HG02870 (cell line): ENCODE data around the gene ZNF281.
A peak's percentile ranks its signal among the peaks of the same experiment; 100 is the strongest.

ENCODE experiments used
- ATAC-seq: cut with Tn5 transposase; IDR thresholded peaks from one replicate; pipeline ENCODE4 v1.9.1; 2021; ENCODE audit warnings: mild to moderate bottlenecking, moderate library complexity; ENCODE audit not compliant: unreplicated experiment

Gene ZNF281

GRCh38 chr1:200392625-200393185 is 17.1 kb downstream of the ZNF281 start:
- ATAC-seq, result no peak

GRCh38 chr1:200391747-200392146 is 18.1 kb downstream of the ZNF281 start:
- ATAC-seq, result no peak

GRCh38 chr1:200388791-200389190 is 21.0 kb downstream of the ZNF281 start:
- no peak for ATAC-seq

GRCh38 chr1:200386416-200386815 is 23.4 kb downstream of the ZNF281 start:
- no peak for ATAC-seq

- no peak for ATAC-seq
Measured at GRCh38 chr1:200384818-200385390, 24.9 kb downstream of the ZNF281 start.

GRCh38 chr1:200381256-200381984 is 28.4 kb downstream of the ZNF281 start:
- no peak for ATAC-seq

- ATAC-seq, result peak; percentile 56
Measured at GRCh38 chr1:200380589-200381021, 29.2 kb downstream of the ZNF281 start.

GRCh38 chr1:200379940-200380588 is 29.8 kb downstream of the ZNF281 start:
- ATAC-seq, result no peak

GRCh38 chr1:200379432-200379757 is 30.4 kb downstream of the ZNF281 start:
- no peak for ATAC-seq

GRCh38 chr1:200378096-200378495 is 31.7 kb downstream of the ZNF281 start:
- ATAC-seq, result no peak

GRCh38 chr1:200376528-200376927 is 33.3 kb downstream of the ZNF281 start:
- ATAC-seq, result no peak

GRCh38 chr1:200374569-200375295 is 35.1 kb downstream of the ZNF281 start:
- ATAC-seq, result no peak

- ATAC-seq, result no peak
Measured at GRCh38 chr1:200373811-200374231, 36.0 kb downstream of the ZNF281 start.

- ATAC-seq, result no peak
Measured at GRCh38 chr1:200372885-200373181, 37.0 kb downstream of the ZNF281 start.

GRCh38 chr1:200372095-200372884 is 37.5 kb downstream of the ZNF281 start:
- ATAC-seq, result no peak

- ATAC-seq, result no peak
Measured at GRCh38 chr1:200369706-200370105, 40.1 kb downstream of the ZNF281 start.

GRCh38 chr1:200369131-200369530 is 40.7 kb downstream of the ZNF281 start:
- no peak for ATAC-seq

- ATAC-seq, result no peak
Measured at GRCh38 chr1:200368556-200368955, 41.3 kb downstream of the ZNF281 start.

- ATAC-seq, result no peak
Measured at GRCh38 chr1:200367841-200368534, 41.8 kb downstream of the ZNF281 start.
